ENCODE results near the gene TP73.

TP73 gene

GRCh38 chr1:3672231-3672970, 20.1 kb downstream of the TP73 start:
- DNase-seq (ENCODE audit: low read depth, low spot score): no peak

- no peak for DNase-seq (ENCODE audit: low read depth, low spot score)
These were observed 20.6 kb downstream of the TP73 start for GRCh38 chr1:3672971-3673361.

GRCh38 chr1:3673381-3674099, 21.2 kb downstream of the TP73 start:
- no peak for DNase-seq (ENCODE audit: low read depth, low spot score)

GRCh38 chr1:3674100-3675094, 22.1 kb downstream of the TP73 start:
- peak; percentile 51 for DNase-seq (ENCODE audit: low read depth, low spot score)

- DNase-seq (ENCODE audit: low read depth, low spot score): no peak
These were observed 23.1 kb downstream of the TP73 start for GRCh38 chr1:3675436-3675835.

GRCh38 chr1:3676581-3677470, 24.5 kb downstream of the TP73 start:
- no peak for DNase-seq (ENCODE audit: low read depth, low spot score)

GRCh38 chr1:3677484-3677883, 25.2 kb downstream of the TP73 start:
- no peak for DNase-seq (ENCODE audit: low read depth, low spot score)

- DNase-seq (ENCODE audit: low read depth, low spot score): no peak
These were observed 26.2 kb downstream of the TP73 start for GRCh38 chr1:3678361-3679097.

GRCh38 chr1:3679098-3679555, 26.8 kb downstream of the TP73 start:
- no peak for DNase-seq (ENCODE audit: low read depth, low spot score)

- DNase-seq (ENCODE audit: low read depth, low spot score): no peak
These were observed 27.6 kb downstream of the TP73 start for GRCh38 chr1:3679799-3680453.

GRCh38 chr1:3680488-3681230, 28.3 kb downstream of the TP73 start:
- peak; percentile 48 for DNase-seq (ENCODE audit: low read depth, low spot score)

- no peak for DNase-seq (ENCODE audit: low read depth, low spot score)
These were observed 29.0 kb downstream of the TP73 start for GRCh38 chr1:3681231-3681897.

GRCh38 chr1:3681898-3682806, 29.8 kb downstream of the TP73 start:
- no peak for DNase-seq (ENCODE audit: low read depth, low spot score)

GRCh38 chr1:3683197-3683596, 30.9 kb downstream of the TP73 start:
- DNase-seq (ENCODE audit: low read depth, low spot score): no peak

GRCh38 chr1:3683992-3684391, 31.7 kb downstream of the TP73 start:
- no peak for DNase-seq (ENCODE audit: low read depth, low spot score)

GRCh38 chr1:3685222-3685621, 32.9 kb downstream of the TP73 start:
- DNase-seq (ENCODE audit: low read depth, low spot score): no peak

- DNase-seq (ENCODE audit: low read depth, low spot score): no peak
These were observed 33.6 kb downstream of the TP73 start for GRCh38 chr1:3685906-3686305.

Measured in ELF-1 (cell line).